Measurements from ENCODE around the gene GAS1. TPM values are rescaled to one million over a fixed set of nuclear protein-coding genes. Genes with fewer than 3 reads are reported as not detected.

Gene GAS1
- total RNA-seq, 1 donor from 2014 or later = 2.6 TPM

GRCh38 chr9:86960938-86961337 is 13.6 kb upstream of the GAS1 start:
- TF ChIP-seq, protein P1, sequence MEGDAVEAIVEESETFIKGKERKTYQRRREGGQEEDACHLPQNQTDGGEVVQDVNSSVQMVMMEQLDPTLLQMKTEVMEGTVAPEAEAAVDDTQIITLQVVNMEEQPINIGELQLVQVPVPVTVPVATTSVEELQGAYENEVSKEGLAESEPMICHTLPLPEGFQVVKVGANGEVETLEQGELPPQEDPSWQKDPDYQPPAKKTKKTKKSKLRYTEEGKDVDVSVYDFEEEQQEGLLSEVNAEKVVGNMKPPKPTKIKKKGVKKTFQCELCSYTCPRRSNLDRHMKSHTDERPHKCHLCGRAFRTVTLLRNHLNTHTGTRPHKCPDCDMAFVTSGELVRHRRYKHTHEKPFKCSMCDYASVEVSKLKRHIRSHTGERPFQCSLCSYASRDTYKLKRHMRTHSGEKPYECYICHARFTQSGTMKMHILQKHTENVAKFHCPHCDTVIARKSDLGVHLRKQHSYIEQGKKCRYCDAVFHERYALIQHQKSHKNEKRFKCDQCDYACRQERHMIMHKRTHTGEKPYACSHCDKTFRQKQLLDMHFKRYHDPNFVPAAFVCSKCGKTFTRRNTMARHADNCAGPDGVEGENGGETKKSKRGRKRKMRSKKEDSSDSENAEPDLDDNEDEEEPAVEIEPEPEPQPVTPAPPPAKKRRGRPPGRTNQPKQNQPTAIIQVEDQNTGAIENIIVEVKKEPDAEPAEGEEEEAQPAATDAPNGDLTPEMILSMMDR (IDR thresholded peaks at IDR 0.05; ENCODE audit: insufficient read depth, low read length, severe bottlenecking) = no peak
- Histone ChIP-seq H3K36me3 (ENCODE audit: control insufficient read depth, insufficient read depth, low read length) (no peaks in the 10 kb centered on the region), H3K4me3 (ENCODE audit: low read depth, low read length) (no peak overlapping the region), H3K27me3 (ENCODE audit: control insufficient read depth, insufficient read depth, low read length) (peaks cover 6% of the 10 kb centered on the region)
- FAIRE-seq (no peak), DNase-seq (ENCODE audit: low read depth) (no peak)

- Histone ChIP-seq H3K27me3 (ENCODE audit: control insufficient read depth, insufficient read depth, low read length) (peaks cover 6% of the 10 kb centered on the region), H3K4me3 (ENCODE audit: low read depth, low read length) (no peak overlapping the region), H3K36me3 (ENCODE audit: control insufficient read depth, insufficient read depth, low read length) (no peaks in the 10 kb centered on the region)
- TF ChIP-seq, protein P1 (IDR thresholded peaks at IDR 0.05; ENCODE audit: insufficient read depth, low read length, severe bottlenecking) = no peak
- no peak for DNase-seq (ENCODE audit: low read depth)
- FAIRE-seq = no peak
Measured at GRCh38 chr9:86958203-86958602, 10.9 kb upstream of the GAS1 start.

DNA sequence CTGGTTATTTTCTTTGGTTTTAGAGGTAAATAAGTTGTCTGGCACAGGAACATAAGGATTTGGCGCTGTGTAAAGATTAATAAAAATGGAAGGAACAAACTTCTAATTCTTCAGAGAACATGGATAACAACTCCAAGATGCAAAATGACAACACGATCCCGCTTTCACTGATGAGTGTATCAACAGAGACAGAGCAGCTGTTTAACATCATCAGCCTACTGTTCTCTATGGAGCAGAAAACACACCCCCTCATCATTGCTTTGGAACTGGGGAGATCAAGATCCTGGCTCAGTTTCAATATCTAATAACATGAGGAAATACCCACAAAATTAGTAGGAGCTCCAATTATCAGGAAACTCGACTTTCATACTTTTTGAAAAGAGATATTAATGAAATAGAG is 8.3 kb upstream of the GAS1 start:
- H3K4me3 ChIP-seq (ENCODE audit: low read depth, low read length) = no peak overlapping the region
- TF ChIP-seq, protein P1 (IDR thresholded peaks at IDR 0.05; ENCODE audit: insufficient read depth, low read length, severe bottlenecking) = no peak
- no peak for DNase-seq (ENCODE audit: low read depth)
- H3K27me3 ChIP-seq (ENCODE audit: control insufficient read depth, insufficient read depth, low read length) = peaks cover 2% of the 10 kb centered on the region
- no peaks in the 10 kb centered on the region for H3K36me3 ChIP-seq (ENCODE audit: control insufficient read depth, insufficient read depth, low read length)
- FAIRE-seq = no peak

GRCh38 chr9:86955042-86955441 is 7.7 kb upstream of the GAS1 start:
- TF ChIP-seq, protein P1 (IDR thresholded peaks at IDR 0.05; ENCODE audit: insufficient read depth, low read length, severe bottlenecking) = no peak
- Histone ChIP-seq H3K27me3 (ENCODE audit: control insufficient read depth, insufficient read depth, low read length) (peaks cover 2% of the 10 kb centered on the region), H3K36me3 (ENCODE audit: control insufficient read depth, insufficient read depth, low read length) (no peaks in the 10 kb centered on the region), H3K4me3 (ENCODE audit: low read depth, low read length) (no peak overlapping the region)
- FAIRE-seq (no peak), DNase-seq (ENCODE audit: low read depth) (no peak)

DNA sequence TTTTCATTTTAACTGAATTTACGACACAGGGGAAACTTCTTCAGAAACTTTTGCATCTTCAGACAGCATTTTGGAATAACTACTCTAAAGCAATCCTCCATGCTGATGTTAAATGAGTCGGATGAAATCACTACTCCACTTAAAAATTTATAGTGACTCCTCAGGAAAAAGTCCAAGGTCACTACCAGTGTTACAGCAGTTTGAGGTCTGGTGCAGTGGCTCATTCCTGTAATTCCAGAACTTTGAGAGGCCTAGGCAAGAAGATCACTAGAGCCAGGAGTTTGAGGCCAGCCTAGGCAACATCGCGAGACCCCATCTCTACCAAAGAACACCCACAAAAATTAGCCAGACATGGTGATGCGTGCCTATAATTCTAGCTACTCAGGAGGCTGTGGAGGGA is 5.9 kb upstream of the GAS1 start:
- no peak overlapping the region for H3K4me3 ChIP-seq (ENCODE audit: low read depth, low read length)
- no peaks in the 10 kb centered on the region for H3K36me3 ChIP-seq (ENCODE audit: control insufficient read depth, insufficient read depth, low read length)
- TF ChIP-seq, protein P1 (IDR thresholded peaks at IDR 0.05; ENCODE audit: insufficient read depth, low read length, severe bottlenecking) = no peak
- DNase-seq (ENCODE audit: low read depth) = no peak
- no peak for FAIRE-seq
- no peaks in the 10 kb centered on the region for H3K27me3 ChIP-seq (ENCODE audit: control insufficient read depth, insufficient read depth, low read length)

Measured in bronchial epithelial cell (primary cell).